Adrenal gland (tissue), 5 donors: ENCODE data around the gene TNFRSF17.

ENCODE experiments used
- CTCF ChIP-seq, 6 experiments: fragments of 450-650 bp in 4 of 6; fragments of 200-600 bp in 2 of 6; sonication (generic) in 1 of 6; IDR thresholded peaks; 1 replicate in 5 of 6; 2 replicates in 1 of 6; pipeline versions ENCODE4 v1.5.1 to v1.8.0; 2016 to 2021; ENCODE audit warnings: antibody characterized with exemption in 6 of 6, mild to moderate bottlenecking in 2 of 6, moderate library complexity in 1 of 6
- POLR2A ChIP-seq, 2 donors: fragments of 450-650 bp; IDR thresholded peaks; one replicate each; pipeline ENCODE4 v1.6.1; 2017; ENCODE audit warnings: antibody characterized with exemption in 2 of 2, mild to moderate bottlenecking in 2 of 2, moderate library complexity in 1 of 2
- donor health status: DM: no; HTN: no; CAD: no.

GRCh38 chr16:11980136-11980844, 15.3 kb downstream of the TNFRSF17 start:
- TF ChIP-seq POLR2A (IDR thresholded peaks at IDR 0.05) = no peak
- no peak for TF ChIP-seq CTCF (IDR thresholded peaks at IDR 0.05)
